ENCODE data around the gene FOXP1. TPM values are rescaled to one million over a fixed set of nuclear protein-coding genes. Genes with fewer than 3 reads are reported as not detected.

The FOXP1 gene
- total and polyA plus RNA-seq, 2 experiments from 2014 or later = 37.4 to 59.9 TPM

DNA sequence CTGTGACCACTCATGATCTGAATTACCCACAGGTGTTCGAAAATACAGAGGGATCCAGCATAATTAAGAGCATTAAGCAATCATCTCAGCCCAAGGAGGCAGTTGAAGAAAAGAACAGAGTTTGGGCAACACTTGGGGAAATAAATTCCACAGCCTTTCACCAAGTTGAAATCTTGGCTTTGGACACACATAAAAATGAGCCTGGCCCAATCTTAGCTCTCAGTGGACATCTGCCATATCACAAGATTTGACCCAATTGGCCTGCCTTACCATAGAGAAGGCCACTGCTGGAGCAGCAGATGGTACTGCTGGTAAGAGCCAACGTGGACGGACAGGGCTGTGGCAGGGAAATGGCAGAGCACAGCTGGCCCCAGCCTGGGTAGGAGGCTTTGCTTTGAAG, 13.0 kb downstream of the FOXP1 start:
- in situ Hi-C loops (cut with MboI) = no loop called here
- WGBS, 2 experiments (ENCODE audit: low coverage in 1 of 2, low lambda C conversion rate in 2 of 2, missing lambda C conversion rate in 2 of 2) = 46 to 52% methylated on average over 3 of the region's 3 CpGs
- Histone ChIP-seq H3F3A (ENCODE audit: insufficient read depth) (no peaks in the 10 kb centered on the region), H3K4me2 (ENCODE audit: unreplicated experiment) (no peak overlapping the region), H3K27me3 (replicated peaks; ENCODE audit: insufficient read depth) (no peaks in the 10 kb centered on the region), H3K4me1 (ENCODE audit: insufficient read depth) (no peaks in the 10 kb centered on the region), H3K9ac (no peak overlapping the region), H3K36me3 (ENCODE audit: low read depth) (no peaks in the 10 kb centered on the region; the same call in 1 of the 2 replicates), H3K27ac (no peak overlapping the region), H3K4me3 (no peak overlapping the region), H2AFZ (no peak overlapping the region), H3K9me3 (ENCODE audit: low read depth) (no peaks in the 10 kb centered on the region), H3K9me2 (ENCODE audit: insufficient read depth) (no peaks in the 10 kb centered on the region), H3K79me2 (ENCODE audit: insufficient read depth) (peaks cover 57% of the 10 kb centered on the region), H4K20me1 (ENCODE audit: insufficient read depth) (no peaks in the 10 kb centered on the region)
- TF ChIP-seq EZH2 (IDR thresholded peaks at IDR 0.05; ENCODE audit: insufficient read depth, poor library complexity, severe bottlenecking) = no peak
- no peak for TF ChIP-seq EZH2phosphoT487 (IDR thresholded peaks at IDR 0.05; ENCODE audit: insufficient read depth, low read depth)
- no peak for DNase-seq

DNA sequence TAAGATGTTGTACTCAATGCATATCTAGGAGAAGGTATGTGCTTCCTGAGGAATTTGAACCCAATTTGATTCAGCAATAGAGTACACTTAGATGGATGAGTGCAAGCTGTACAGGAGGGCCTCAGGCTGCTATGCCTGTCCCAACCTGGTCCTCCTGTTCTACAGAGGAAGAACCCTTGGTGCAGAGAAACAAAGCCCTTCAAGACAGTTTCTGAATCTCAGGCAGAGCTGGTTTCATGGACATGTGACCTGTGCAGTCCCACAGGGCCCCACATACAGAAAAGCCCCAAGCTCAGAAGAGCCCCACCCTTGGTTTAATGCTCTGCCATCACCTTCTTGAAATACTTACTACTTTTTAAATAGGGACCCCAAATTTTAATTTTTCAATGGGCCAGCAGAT, 15.3 kb downstream of the FOXP1 start:
- H4K20me1 ChIP-seq (ENCODE audit: insufficient read depth) = no peaks in the 10 kb centered on the region
- H3K4me1 ChIP-seq (ENCODE audit: insufficient read depth) = no peaks in the 10 kb centered on the region
- no peak overlapping the region for H3K9ac ChIP-seq
- in situ Hi-C loops (cut with MboI) = no loop called here
- no peak overlapping the region for H2AFZ ChIP-seq
- no peak for DNase-seq
- H3K4me3 ChIP-seq = no peak overlapping the region
- no peaks in the 10 kb centered on the region for H3K9me3 ChIP-seq (ENCODE audit: low read depth)
- peaks cover 55% of the 10 kb centered on the region for H3K79me2 ChIP-seq (ENCODE audit: insufficient read depth)
- no peaks in the 10 kb centered on the region for H3K27me3 ChIP-seq (replicated peaks; ENCODE audit: insufficient read depth)
- no peaks in the 10 kb centered on the region for H3K9me2 ChIP-seq (ENCODE audit: insufficient read depth)
- H3K27ac ChIP-seq = no peak overlapping the region
- H3K36me3 ChIP-seq (ENCODE audit: low read depth) = no peaks in the 10 kb centered on the region; the same call in 1 of the 2 replicates
- H3K4me2 ChIP-seq (ENCODE audit: unreplicated experiment) = no peak overlapping the region
- no peaks in the 10 kb centered on the region for H3F3A ChIP-seq (ENCODE audit: insufficient read depth)
- TF ChIP-seq EZH2phosphoT487 (IDR thresholded peaks at IDR 0.05; ENCODE audit: insufficient read depth, low read depth) (no peak), EZH2 (IDR thresholded peaks at IDR 0.05; ENCODE audit: insufficient read depth, poor library complexity, severe bottlenecking) (no peak)

DNA sequence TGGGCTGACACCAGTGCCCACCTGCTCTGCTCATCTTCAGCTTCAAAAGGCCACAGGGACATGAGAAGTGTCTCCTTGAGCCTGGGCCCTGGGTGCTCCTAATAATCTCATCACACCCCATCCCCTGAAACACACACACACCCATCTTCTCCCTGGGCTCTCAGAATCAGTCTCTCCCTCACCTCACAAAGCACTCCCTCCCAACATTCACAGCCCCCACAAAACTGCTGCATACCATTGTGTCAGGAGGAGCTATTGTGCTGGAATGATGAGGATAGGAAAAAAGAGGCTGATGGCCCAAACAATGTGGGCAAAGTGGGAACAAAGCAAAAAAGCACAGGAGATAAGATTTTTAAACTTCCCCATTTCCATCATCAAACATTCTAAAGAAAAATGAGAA, 16.8 kb downstream of the FOXP1 start:
- in situ Hi-C loops (cut with MboI) = no loop called here
- no peaks in the 10 kb centered on the region for H3K27me3 ChIP-seq (replicated peaks; ENCODE audit: insufficient read depth)
- TF ChIP-seq EZH2 (IDR thresholded peaks at IDR 0.05; ENCODE audit: insufficient read depth, poor library complexity, severe bottlenecking) (no peak), EZH2phosphoT487 (IDR thresholded peaks at IDR 0.05; ENCODE audit: insufficient read depth, low read depth) (no peak)
- no peaks in the 10 kb centered on the region; the same call in 1 of the 2 replicates for H3K36me3 ChIP-seq (ENCODE audit: low read depth)
- H3K79me2 ChIP-seq (ENCODE audit: insufficient read depth) = peaks cover 55% of the 10 kb centered on the region
- H3K27ac ChIP-seq = no peak overlapping the region
- no peak overlapping the region for H3K4me3 ChIP-seq
- no peaks in the 10 kb centered on the region for H3K4me1 ChIP-seq (ENCODE audit: insufficient read depth)
- no peaks in the 10 kb centered on the region for H4K20me1 ChIP-seq (ENCODE audit: insufficient read depth)
- no peak overlapping the region for H3K9ac ChIP-seq
- no peaks in the 10 kb centered on the region for H3K9me3 ChIP-seq (ENCODE audit: low read depth)
- no peaks in the 10 kb centered on the region for H3F3A ChIP-seq (ENCODE audit: insufficient read depth)
- H2AFZ ChIP-seq = no peak overlapping the region
- H3K4me2 ChIP-seq (ENCODE audit: unreplicated experiment) = no peak overlapping the region
- no peak for DNase-seq
- no peaks in the 10 kb centered on the region for H3K9me2 ChIP-seq (ENCODE audit: insufficient read depth)

DNA sequence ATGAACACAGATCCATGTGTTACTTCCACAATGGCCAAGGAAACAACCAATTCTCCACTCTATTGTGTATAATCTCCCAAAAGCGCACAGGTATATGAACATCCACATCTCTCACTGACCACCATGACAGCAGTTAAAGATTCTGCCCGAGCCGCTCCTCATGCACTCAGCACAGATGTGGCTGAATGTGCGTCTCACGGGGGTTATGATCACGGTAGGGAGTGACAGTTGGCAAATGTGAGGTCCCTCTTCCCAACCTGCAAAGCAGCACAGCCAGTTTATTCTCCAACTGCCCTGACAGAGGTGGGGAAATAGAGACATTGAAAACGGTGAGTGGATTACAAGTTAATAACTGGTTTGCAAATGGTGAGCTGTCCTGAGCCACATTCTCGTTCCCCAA, 17.6 kb downstream of the FOXP1 start:
- 97% methylated on average over 8 of the region's 8 CpGs for WGBS, 2 experiments (ENCODE audit: low coverage in 1 of 2, low lambda C conversion rate in 2 of 2, missing lambda C conversion rate in 2 of 2)
- Histone ChIP-seq H3K36me3 (ENCODE audit: low read depth) (no peaks in the 10 kb centered on the region), H3K4me3 (no peak overlapping the region), H3K27ac (no peak overlapping the region), H2AFZ (no peak overlapping the region), H3K27me3 (replicated peaks; ENCODE audit: insufficient read depth) (no peaks in the 10 kb centered on the region), H3K79me2 (ENCODE audit: insufficient read depth) (peaks cover 56% of the 10 kb centered on the region), H3K9me2 (ENCODE audit: insufficient read depth) (no peaks in the 10 kb centered on the region), H4K20me1 (ENCODE audit: insufficient read depth) (no peaks in the 10 kb centered on the region), H3F3A (ENCODE audit: insufficient read depth) (no peaks in the 10 kb centered on the region), H3K4me1 (ENCODE audit: insufficient read depth) (no peaks in the 10 kb centered on the region), H3K9ac (no peak overlapping the region), H3K9me3 (ENCODE audit: low read depth) (no peaks in the 10 kb centered on the region), H3K4me2 (ENCODE audit: unreplicated experiment) (no peak overlapping the region)
- no peak for DNase-seq
- no peak for TF ChIP-seq EZH2 (IDR thresholded peaks at IDR 0.05; ENCODE audit: insufficient read depth, poor library complexity, severe bottlenecking)
- TF ChIP-seq EZH2phosphoT487 (IDR thresholded peaks at IDR 0.05; ENCODE audit: insufficient read depth, low read depth) = no peak
- in situ Hi-C loops (cut with MboI) = no loop called here

DNA sequence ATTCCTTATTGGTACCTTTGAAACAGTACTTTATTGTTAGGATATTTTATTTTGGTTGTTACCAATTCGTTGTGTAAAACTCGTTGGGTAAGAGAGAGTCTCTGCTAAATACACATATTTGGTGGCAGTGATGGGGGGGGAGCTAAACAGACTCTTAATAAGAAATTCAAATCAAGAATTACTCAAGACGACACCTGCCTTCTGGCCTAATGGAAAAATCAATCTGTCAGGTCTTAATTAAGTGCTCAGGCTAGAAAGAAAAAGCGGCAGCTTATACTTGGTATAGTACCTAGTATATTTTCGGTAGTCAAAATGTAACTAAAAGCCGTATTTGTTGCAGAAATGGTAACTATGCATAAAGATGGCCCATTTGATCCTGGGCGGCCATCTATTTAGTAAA, 18.2 kb downstream of the FOXP1 start:
- DNase-seq = no peak
- no peak overlapping the region for H3K27ac ChIP-seq
- no peaks in the 10 kb centered on the region for H3K9me2 ChIP-seq (ENCODE audit: insufficient read depth)
- 93 to 98% methylated on average over 7 of the region's 7 CpGs for WGBS, 2 experiments (ENCODE audit: low coverage in 1 of 2, low lambda C conversion rate in 2 of 2, missing lambda C conversion rate in 2 of 2)
- no peak overlapping the region for H3K9ac ChIP-seq
- no peaks in the 10 kb centered on the region for H3K9me3 ChIP-seq (ENCODE audit: low read depth)
- H2AFZ ChIP-seq = no peak overlapping the region
- H3K4me3 ChIP-seq = no peak overlapping the region
- H3K4me1 ChIP-seq (ENCODE audit: insufficient read depth) = no peaks in the 10 kb centered on the region
- H3F3A ChIP-seq (ENCODE audit: insufficient read depth) = no peaks in the 10 kb centered on the region
- in situ Hi-C loops (cut with MboI) = no loop called here
- H3K27me3 ChIP-seq (replicated peaks; ENCODE audit: insufficient read depth) = no peaks in the 10 kb centered on the region
- no peak for TF ChIP-seq EZH2phosphoT487 (IDR thresholded peaks at IDR 0.05; ENCODE audit: insufficient read depth, low read depth)
- H3K79me2 ChIP-seq (ENCODE audit: insufficient read depth) = peaks cover 55% of the 10 kb centered on the region
- H3K36me3 ChIP-seq (ENCODE audit: low read depth) = no peaks in the 10 kb centered on the region
- H4K20me1 ChIP-seq (ENCODE audit: insufficient read depth) = no peaks in the 10 kb centered on the region
- no peak overlapping the region for H3K4me2 ChIP-seq (ENCODE audit: unreplicated experiment)
